ENCODE data around the gene TBPL2. TPM values are rescaled to one million over a fixed set of nuclear protein-coding genes. Genes with fewer than 3 reads are reported as not detected.

Gene TBPL2
- total RNA-seq, 1 donor from 2014 or later = not detected

- Mint-ChIP-seq H3K4me1 (ENCODE audit: low read depth, unreplicated experiment) (no peaks in the 10 kb centered on the region), H3K27ac (ENCODE audit: unreplicated experiment) (no peak overlapping the region), H3K36me3 (ENCODE audit: unreplicated experiment) (no peaks in the 10 kb centered on the region), H3K9me3 (ENCODE audit: unreplicated experiment) (no peaks in the 10 kb centered on the region), H3K27me3 (ENCODE audit: unreplicated experiment) (no peaks in the 10 kb centered on the region), H3K4me3 (ENCODE audit: unreplicated experiment) (no peak overlapping the region)
- DNase-seq = peak; percentile 70
- peak; percentile 70 for TF ChIP-seq CTCF (IDR thresholded peaks at IDR 0.05; ENCODE audit: partially characterized antibody, unreplicated experiment)
Observed at GRCh38 chr14:55416866-55417265, 23.6 kb downstream of the TBPL2 start.

GRCh38 chr14:55414551-55414950, 25.9 kb downstream of the TBPL2 start:
- Mint-ChIP-seq H3K36me3 (ENCODE audit: unreplicated experiment) (no peaks in the 10 kb centered on the region), H3K9me3 (ENCODE audit: unreplicated experiment) (no peaks in the 10 kb centered on the region), H3K27ac (ENCODE audit: unreplicated experiment) (no peak overlapping the region), H3K4me1 (ENCODE audit: low read depth, unreplicated experiment) (peaks cover 4% of the 10 kb centered on the region), H3K4me3 (ENCODE audit: unreplicated experiment) (no peak overlapping the region), H3K27me3 (ENCODE audit: unreplicated experiment) (no peaks in the 10 kb centered on the region)
- DNase-seq = no peak
- no peak for TF ChIP-seq CTCF (IDR thresholded peaks at IDR 0.05; ENCODE audit: partially characterized antibody, unreplicated experiment)

GRCh38 chr14:55412676-55413075, 27.7 kb downstream of the TBPL2 start:
- H3K36me3 Mint-ChIP-seq (ENCODE audit: unreplicated experiment) = no peaks in the 10 kb centered on the region
- no peak for DNase-seq
- no peaks in the 10 kb centered on the region for H3K9me3 Mint-ChIP-seq (ENCODE audit: unreplicated experiment)
- H3K4me1 Mint-ChIP-seq (ENCODE audit: low read depth, unreplicated experiment) = peaks cover 4% of the 10 kb centered on the region
- no peak for TF ChIP-seq CTCF (IDR thresholded peaks at IDR 0.05; ENCODE audit: partially characterized antibody, unreplicated experiment)
- no peaks in the 10 kb centered on the region for H3K27me3 Mint-ChIP-seq (ENCODE audit: unreplicated experiment)
- no peak overlapping the region for H3K4me3 Mint-ChIP-seq (ENCODE audit: unreplicated experiment)
- no peak overlapping the region for H3K27ac Mint-ChIP-seq (ENCODE audit: unreplicated experiment)

GRCh38 chr14:55411426-55412389, 28.7 kb downstream of the TBPL2 start, which contains the start of gene ATG14:
ATG14 (minus strand) TSS chr14:55411830; CDS start chr14:55411822, 8 bp downstream.
- peak within 1 kb of the TSS; percentile 97 for H3K4me3 Mint-ChIP-seq (ENCODE audit: unreplicated experiment)
- DNase-seq = peak; percentile 88
- no peaks in the 10 kb centered on the region for H3K27me3 Mint-ChIP-seq (ENCODE audit: unreplicated experiment)
- H3K27ac Mint-ChIP-seq (ENCODE audit: unreplicated experiment) = peak within 1 kb of the TSS; percentile 95
- peaks cover 4% of the 10 kb centered on the region for H3K4me1 Mint-ChIP-seq (ENCODE audit: low read depth, unreplicated experiment)
- no peaks in the 10 kb centered on the region for H3K9me3 Mint-ChIP-seq (ENCODE audit: unreplicated experiment)
- no peaks in the 10 kb centered on the region for H3K36me3 Mint-ChIP-seq (ENCODE audit: unreplicated experiment)
- no peak for TF ChIP-seq CTCF (IDR thresholded peaks at IDR 0.05; ENCODE audit: partially characterized antibody, unreplicated experiment)

GRCh38 chr14:55410876-55411275, 29.5 kb downstream of the TBPL2 start:
- no peak for TF ChIP-seq CTCF (IDR thresholded peaks at IDR 0.05; ENCODE audit: partially characterized antibody, unreplicated experiment)
- Mint-ChIP-seq H3K27ac (ENCODE audit: unreplicated experiment) (peak overlapping the region; percentile 95), H3K4me3 (ENCODE audit: unreplicated experiment) (peak overlapping the region; percentile 97), H3K27me3 (ENCODE audit: unreplicated experiment) (no peaks in the 10 kb centered on the region), H3K36me3 (ENCODE audit: unreplicated experiment) (no peaks in the 10 kb centered on the region), H3K9me3 (ENCODE audit: unreplicated experiment) (no peaks in the 10 kb centered on the region), H3K4me1 (ENCODE audit: low read depth, unreplicated experiment) (peaks cover 4% of the 10 kb centered on the region)
- DNase-seq = no peak
